ENCODE measurements around the gene FBXO45.

GRCh38 chr3:196523841-196524240 lies 44.6 kb upstream of the FBXO45 start:
- TF ChIP-seq, protein P1, sequence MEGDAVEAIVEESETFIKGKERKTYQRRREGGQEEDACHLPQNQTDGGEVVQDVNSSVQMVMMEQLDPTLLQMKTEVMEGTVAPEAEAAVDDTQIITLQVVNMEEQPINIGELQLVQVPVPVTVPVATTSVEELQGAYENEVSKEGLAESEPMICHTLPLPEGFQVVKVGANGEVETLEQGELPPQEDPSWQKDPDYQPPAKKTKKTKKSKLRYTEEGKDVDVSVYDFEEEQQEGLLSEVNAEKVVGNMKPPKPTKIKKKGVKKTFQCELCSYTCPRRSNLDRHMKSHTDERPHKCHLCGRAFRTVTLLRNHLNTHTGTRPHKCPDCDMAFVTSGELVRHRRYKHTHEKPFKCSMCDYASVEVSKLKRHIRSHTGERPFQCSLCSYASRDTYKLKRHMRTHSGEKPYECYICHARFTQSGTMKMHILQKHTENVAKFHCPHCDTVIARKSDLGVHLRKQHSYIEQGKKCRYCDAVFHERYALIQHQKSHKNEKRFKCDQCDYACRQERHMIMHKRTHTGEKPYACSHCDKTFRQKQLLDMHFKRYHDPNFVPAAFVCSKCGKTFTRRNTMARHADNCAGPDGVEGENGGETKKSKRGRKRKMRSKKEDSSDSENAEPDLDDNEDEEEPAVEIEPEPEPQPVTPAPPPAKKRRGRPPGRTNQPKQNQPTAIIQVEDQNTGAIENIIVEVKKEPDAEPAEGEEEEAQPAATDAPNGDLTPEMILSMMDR (IDR thresholded peaks at IDR 0.05; ENCODE audit: insufficient read depth, low read depth, low read length) = no peak
- no peak for TF ChIP-seq EZH2 (IDR thresholded peaks at IDR 0.05; ENCODE audit: insufficient read depth, low read length)
